Suprapubic skin (tissue), 4 donors: ENCODE measurements around the gene RBMX2.

ENCODE experiments used
- CTCF ChIP-seq, 2 donors: fragments of 200-600 bp in 1 of 2; fragments of 450-650 bp in 1 of 2; sonication (generic) in 1 of 2; IDR thresholded peaks; one replicate each; pipeline ENCODE4 v1.5.1; 2016 to 2019; ENCODE audit warnings: antibody characterized with exemption in 2 of 2, mild to moderate bottlenecking in 1 of 2, moderate library complexity in 1 of 2
- EP300 ChIP-seq: sonication (generic); formaldehyde crosslinking; IDR thresholded peaks from one replicate; pipeline ENCODE4 v1.6.1; 2017; ENCODE audit warnings: antibody characterized with exemption
- POLR2AphosphoS5 ChIP-seq, 3 donors: sonication (generic); formaldehyde crosslinking; IDR thresholded peaks; one replicate each; pipeline ENCODE4 v1.6.1; 2017; ENCODE audit warnings: antibody characterized with exemption in 3 of 3

DNA sequence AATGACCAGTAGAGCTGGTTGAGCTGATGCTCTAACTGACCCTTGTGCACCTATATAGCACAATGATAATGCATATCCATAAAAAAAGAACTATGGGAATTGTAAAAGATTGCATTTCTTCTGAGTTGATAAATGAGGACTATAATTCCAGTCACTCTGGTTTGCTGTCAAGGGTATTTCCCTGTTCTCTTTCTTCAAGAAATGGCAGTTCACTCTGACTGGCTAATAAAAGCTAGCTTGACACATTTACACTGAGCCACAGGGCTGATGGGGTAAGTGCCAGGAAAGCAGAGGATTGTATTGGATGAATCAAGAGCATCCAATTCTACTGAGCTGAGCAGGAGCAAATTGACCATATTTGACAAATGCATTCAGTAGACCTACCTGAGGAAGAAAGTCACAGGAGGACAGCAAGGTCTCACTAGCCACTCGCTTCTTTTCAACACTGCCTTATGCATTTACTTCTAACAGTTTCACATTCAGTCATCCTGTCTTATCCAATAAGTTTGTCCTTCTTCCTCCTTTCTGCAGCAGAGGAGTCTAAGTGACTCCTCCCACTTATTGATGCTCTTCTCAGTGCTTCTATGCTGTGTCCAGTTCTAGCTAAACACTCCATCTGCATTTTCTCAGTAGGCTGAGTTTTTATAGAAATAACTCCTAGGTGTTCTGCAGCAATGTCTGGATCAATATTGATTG is 43.0 kb downstream of the RBMX2 start:
- TF ChIP-seq POLR2AphosphoS5 (IDR thresholded peaks at IDR 0.05) (no peak), CTCF (IDR thresholded peaks at IDR 0.05) (no peak), EP300 (no peak)
